Osteoblast (primary cell): ENCODE measurements around the gene RBBP7. TPM values are rescaled to one million over a fixed set of nuclear protein-coding genes. Genes with fewer than 3 reads are reported as not detected.

Experiments used
- DNase-seq: peaks from one replicate; pipeline ENCODE4 v3.0.0; 2011; ENCODE audit warnings: low spot score, mixed read lengths; ENCODE audit not compliant: insufficient read length; ENCODE audit errors: missing footprints
- H2AFZ ChIP-seq: 2 replicates; pipeline ENCODE4 v1.6.0; 2011; ENCODE audit warnings: mild to moderate bottlenecking, low read length
- H3K27ac ChIP-seq: 2 replicates; pipeline ENCODE4 v1.5.1; 2011; ENCODE audit warnings: mild to moderate bottlenecking, low read depth, low read length, moderate library complexity
- H3K27me3 ChIP-seq: 2 replicates; pipeline ENCODE4 v1.6.0; 2012; ENCODE audit warnings: mild to moderate bottlenecking, control low read depth, inconsistent platforms, low read length, moderate library complexity; ENCODE audit not compliant: insufficient read depth
- H3K36me3 ChIP-seq: 2 replicates; pipeline ENCODE4 v1.5.1; 2011; ENCODE audit warnings: mild to moderate bottlenecking, low read length, control low read depth, moderate library complexity; ENCODE audit not compliant: insufficient read depth
- H3K4me1 ChIP-seq: 2 replicates; pipeline ENCODE4 v1.5.1; 2011; ENCODE audit warnings: mild to moderate bottlenecking, low read length, control low read depth, moderate library complexity; ENCODE audit not compliant: insufficient read depth
- H3K4me2 ChIP-seq: 2 replicates; pipeline ENCODE4 v1.6.0; 2011; ENCODE audit warnings: mild to moderate bottlenecking, low read length; ENCODE audit not compliant: insufficient read depth
- H3K4me3 ChIP-seq: fragments of 200-600 bp; sonication (generic); 3 replicates; pipeline ENCODE4 v1.5.1; 2012; ENCODE audit warnings: mild to moderate bottlenecking, low read length, inconsistent platforms; ENCODE audit not compliant: insufficient read depth
- H3K79me2 ChIP-seq: 2 replicates; pipeline ENCODE4 v1.6.0; 2012; ENCODE audit warnings: mild to moderate bottlenecking, low read length, control low read depth, inconsistent platforms; ENCODE audit not compliant: insufficient read depth
- H3K9me3 ChIP-seq: 2 replicates; pipeline ENCODE4 v1.5.1; 2011; ENCODE audit warnings: low read depth, low read length, control low read depth
- H4K20me1 ChIP-seq: 2 replicates; pipeline ENCODE4 v1.6.0; 2012; ENCODE audit warnings: mild to moderate bottlenecking, low read length, control low read depth; ENCODE audit not compliant: insufficient read depth
- total RNA-seq: library from RNA; depleted of rRNA; stranded (reverse); fragments of >200 nt; gene quantifications from 2 replicates; pipeline ENCODE4 v1.2.3, GENCODE V29; 2012
- TF ChIP-seq, protein P1 (sequence below): IDR thresholded peaks from 2 replicates; pipeline ENCODE4 v1.5.1; 2011; ENCODE audit warnings: mild to moderate bottlenecking, low read depth, low read length, moderate library complexity; ENCODE audit errors: extremely low read depth

RBBP7 gene
- total RNA-seq, 1 donor, result 69.8 TPM

GRCh38 chrX:16827225-16827624, 42.9 kb downstream of the RBBP7 start:
- no peaks in the 10 kb centered on the region for H3K27me3 ChIP-seq
- peak overlapping the region; percentile 58 for H3K27ac ChIP-seq
- peaks cover 30% of the 10 kb centered on the region for H3K4me1 ChIP-seq
- H3K4me2 ChIP-seq, result no peak overlapping the region
- no peak overlapping the region for H3K4me3 ChIP-seq
- H3K79me2 ChIP-seq, result no peaks in the 10 kb centered on the region
- TF ChIP-seq, protein P1, sequence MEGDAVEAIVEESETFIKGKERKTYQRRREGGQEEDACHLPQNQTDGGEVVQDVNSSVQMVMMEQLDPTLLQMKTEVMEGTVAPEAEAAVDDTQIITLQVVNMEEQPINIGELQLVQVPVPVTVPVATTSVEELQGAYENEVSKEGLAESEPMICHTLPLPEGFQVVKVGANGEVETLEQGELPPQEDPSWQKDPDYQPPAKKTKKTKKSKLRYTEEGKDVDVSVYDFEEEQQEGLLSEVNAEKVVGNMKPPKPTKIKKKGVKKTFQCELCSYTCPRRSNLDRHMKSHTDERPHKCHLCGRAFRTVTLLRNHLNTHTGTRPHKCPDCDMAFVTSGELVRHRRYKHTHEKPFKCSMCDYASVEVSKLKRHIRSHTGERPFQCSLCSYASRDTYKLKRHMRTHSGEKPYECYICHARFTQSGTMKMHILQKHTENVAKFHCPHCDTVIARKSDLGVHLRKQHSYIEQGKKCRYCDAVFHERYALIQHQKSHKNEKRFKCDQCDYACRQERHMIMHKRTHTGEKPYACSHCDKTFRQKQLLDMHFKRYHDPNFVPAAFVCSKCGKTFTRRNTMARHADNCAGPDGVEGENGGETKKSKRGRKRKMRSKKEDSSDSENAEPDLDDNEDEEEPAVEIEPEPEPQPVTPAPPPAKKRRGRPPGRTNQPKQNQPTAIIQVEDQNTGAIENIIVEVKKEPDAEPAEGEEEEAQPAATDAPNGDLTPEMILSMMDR, result no peak
- no peak for DNase-seq
- H3K9me3 ChIP-seq, result no peaks in the 10 kb centered on the region
- no peak overlapping the region for H2AFZ ChIP-seq
- peaks cover 10% of the 10 kb centered on the region for H3K36me3 ChIP-seq
- H4K20me1 ChIP-seq, result no peaks in the 10 kb centered on the region

- Histone ChIP-seq H3K27me3 (no peaks in the 10 kb centered on the region), H2AFZ (no peak overlapping the region), H3K36me3 (peaks cover 3% of the 10 kb centered on the region), H4K20me1 (no peaks in the 10 kb centered on the region), H3K79me2 (no peaks in the 10 kb centered on the region), H3K4me1 (peaks cover 30% of the 10 kb centered on the region), H3K9me3 (no peaks in the 10 kb centered on the region), H3K4me3 (no peak overlapping the region), H3K4me2 (no peak overlapping the region), H3K27ac (no peak overlapping the region)
- TF ChIP-seq, protein P1, result peak; percentile 68
- DNase-seq, result no peak
Measured at GRCh38 chrX:16826207-16826606, 44.0 kb downstream of the RBBP7 start.

DNA sequence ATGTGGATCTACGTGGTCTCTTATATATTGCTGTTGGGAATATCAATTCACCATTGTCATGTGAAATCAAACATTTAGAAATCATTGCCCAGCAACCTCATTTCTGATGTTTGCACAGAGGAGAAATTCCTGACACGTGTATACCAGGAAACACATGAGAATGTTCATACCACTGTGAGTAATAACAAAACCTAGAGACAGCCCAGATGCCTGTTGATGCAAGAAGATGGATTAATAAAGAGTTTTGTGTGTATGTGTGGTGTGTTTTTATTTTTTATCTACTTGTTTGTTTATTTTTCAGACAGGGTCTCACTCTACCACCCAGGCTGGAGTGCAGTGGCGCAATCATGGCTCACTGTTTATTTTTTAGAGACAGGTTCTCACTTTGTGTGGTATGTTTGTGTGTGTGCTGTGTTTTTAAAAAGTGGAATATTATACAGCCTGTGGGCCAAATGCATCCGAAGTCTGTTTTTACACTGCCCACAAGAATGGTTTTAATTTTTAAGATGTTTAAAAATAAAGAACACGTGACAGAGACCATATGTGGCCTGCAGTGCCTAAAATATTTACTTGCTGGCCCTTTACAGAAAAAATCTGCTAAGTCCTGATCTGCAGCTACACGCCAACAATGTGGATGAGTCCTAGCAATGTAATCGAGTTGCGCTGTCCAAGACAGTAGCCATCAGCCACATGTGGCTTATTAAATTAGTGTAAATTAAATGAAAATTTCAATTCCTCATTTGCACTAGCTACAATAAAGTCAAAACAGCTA, 44.7 kb downstream of the RBBP7 start:
- DNase-seq, result no peak
- H3K27me3 ChIP-seq, result no peaks in the 10 kb centered on the region
- H3K27ac ChIP-seq, result peak overlapping the region; percentile 55
- TF ChIP-seq, protein P1, result no peak
- H3K9me3 ChIP-seq, result no peaks in the 10 kb centered on the region
- no peak overlapping the region for H3K4me2 ChIP-seq
- H2AFZ ChIP-seq, result no peak overlapping the region
- H3K4me3 ChIP-seq, result no peak overlapping the region
- H3K4me1 ChIP-seq, result peaks cover 30% of the 10 kb centered on the region
- H3K36me3 ChIP-seq, result peaks cover 3% of the 10 kb centered on the region
- H4K20me1 ChIP-seq, result no peaks in the 10 kb centered on the region
- H3K79me2 ChIP-seq, result no peaks in the 10 kb centered on the region

GRCh38 chrX:16822723-16823122, 47.4 kb downstream of the RBBP7 start:
- Histone ChIP-seq H3K4me2 (peak overlapping the region; percentile 59), H3K36me3 (peaks cover 9% of the 10 kb centered on the region), H4K20me1 (no peaks in the 10 kb centered on the region), H3K79me2 (no peaks in the 10 kb centered on the region), H2AFZ (peak overlapping the region; percentile 28), H3K4me1 (peaks cover 23% of the 10 kb centered on the region), H3K27ac (peak overlapping the region; percentile 92), H3K27me3 (no peaks in the 10 kb centered on the region), H3K4me3 (no peak overlapping the region), H3K9me3 (no peaks in the 10 kb centered on the region)
- DNase-seq, result peak; percentile 92
- TF ChIP-seq, protein P1, result no peak
